Progenitor cell of endocrine pancreas (in vitro differentiated cells): ENCODE measurements around the gene RTN4. TPM values are rescaled to one million over a fixed set of nuclear protein-coding genes. Genes with fewer than 3 reads are reported as not detected.
A peak's percentile ranks its signal among the peaks of the same experiment; 100 is the strongest.

Experiments used
- DNase-seq: peaks from one replicate; pipeline ENCODE4 v3.0.0; 2021; ENCODE audit warnings: low spot score; ENCODE audit not compliant: unreplicated experiment
- H3K27ac Mint-ChIP-seq: 2 replicates; pipeline ENCODE4 v1.8.0; 2021; ENCODE audit warnings: mild to moderate bottlenecking, moderate library complexity, mixed read lengths
- H3K27me3 Mint-ChIP-seq: 2 replicates; pipeline ENCODE4 v1.8.0; 2021; ENCODE audit warnings: mixed read lengths
- H3K36me3 Mint-ChIP-seq: 2 replicates; pipeline ENCODE4 v1.8.0; 2022; ENCODE audit warnings: mixed read lengths; ENCODE audit not compliant: insufficient read depth
- H3K4me1 Mint-ChIP-seq: 2 replicates; pipeline ENCODE4 v1.8.0; 2021; ENCODE audit warnings: low read depth, mixed read lengths
- H3K4me3 Mint-ChIP-seq: 2 replicates; pipeline ENCODE4 v1.8.0; 2021; ENCODE audit warnings: low read depth, mild to moderate bottlenecking, moderate library complexity, mixed read lengths
- H3K9me3 Mint-ChIP-seq: 2 replicates; pipeline ENCODE4 v1.8.0; 2021; ENCODE audit warnings: low read depth, mixed read lengths
- total RNA-seq: library from RNA; stranded (reverse); gene quantifications from 2 replicates; pipeline ENCODE4 v1.2.1, GENCODE V29; 2021
- TF ChIP-seq, protein P1 (sequence below): fragments of 200-600 bp; sonication (generic); IDR thresholded peaks from one replicate; pipeline ENCODE4 v1.5.0; 2021; ENCODE audit warnings: antibody characterized with exemption, mild to moderate bottlenecking; ENCODE audit not compliant: unreplicated experiment

Gene RTN4
- total RNA-seq, 1 donor from 2014 or later = 246 TPM

DNA sequence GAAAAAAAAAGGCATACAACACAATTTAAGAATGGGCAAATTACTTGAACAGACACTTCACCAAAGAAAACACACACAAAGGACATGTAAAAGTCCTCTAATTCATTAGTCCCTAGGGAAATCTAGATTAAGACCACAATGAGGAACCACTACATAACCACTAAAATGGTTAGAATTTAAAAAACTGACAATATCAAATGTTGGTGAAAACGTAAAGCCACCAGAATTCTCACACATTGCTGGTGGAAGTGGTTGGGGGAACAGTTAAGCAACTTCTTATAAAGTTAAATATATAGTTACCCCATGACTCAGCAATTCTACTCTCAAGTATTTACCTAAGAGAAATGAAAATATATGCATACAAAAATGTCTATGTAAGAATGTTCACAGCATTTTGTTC is 11.8 kb downstream of the RTN4 start:
- Mint-ChIP-seq H3K4me1 (peaks cover 10% of the 10 kb centered on the region), H3K36me3 (peaks cover 18% of the 10 kb centered on the region), H3K27ac (peak overlapping the region; percentile 7), H3K27me3 (no peaks in the 10 kb centered on the region), H3K4me3 (no peak overlapping the region), H3K9me3 (peaks cover 18% of the 10 kb centered on the region)
- TF ChIP-seq, protein P1, sequence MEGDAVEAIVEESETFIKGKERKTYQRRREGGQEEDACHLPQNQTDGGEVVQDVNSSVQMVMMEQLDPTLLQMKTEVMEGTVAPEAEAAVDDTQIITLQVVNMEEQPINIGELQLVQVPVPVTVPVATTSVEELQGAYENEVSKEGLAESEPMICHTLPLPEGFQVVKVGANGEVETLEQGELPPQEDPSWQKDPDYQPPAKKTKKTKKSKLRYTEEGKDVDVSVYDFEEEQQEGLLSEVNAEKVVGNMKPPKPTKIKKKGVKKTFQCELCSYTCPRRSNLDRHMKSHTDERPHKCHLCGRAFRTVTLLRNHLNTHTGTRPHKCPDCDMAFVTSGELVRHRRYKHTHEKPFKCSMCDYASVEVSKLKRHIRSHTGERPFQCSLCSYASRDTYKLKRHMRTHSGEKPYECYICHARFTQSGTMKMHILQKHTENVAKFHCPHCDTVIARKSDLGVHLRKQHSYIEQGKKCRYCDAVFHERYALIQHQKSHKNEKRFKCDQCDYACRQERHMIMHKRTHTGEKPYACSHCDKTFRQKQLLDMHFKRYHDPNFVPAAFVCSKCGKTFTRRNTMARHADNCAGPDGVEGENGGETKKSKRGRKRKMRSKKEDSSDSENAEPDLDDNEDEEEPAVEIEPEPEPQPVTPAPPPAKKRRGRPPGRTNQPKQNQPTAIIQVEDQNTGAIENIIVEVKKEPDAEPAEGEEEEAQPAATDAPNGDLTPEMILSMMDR = no peak
- no peak for DNase-seq

DNA sequence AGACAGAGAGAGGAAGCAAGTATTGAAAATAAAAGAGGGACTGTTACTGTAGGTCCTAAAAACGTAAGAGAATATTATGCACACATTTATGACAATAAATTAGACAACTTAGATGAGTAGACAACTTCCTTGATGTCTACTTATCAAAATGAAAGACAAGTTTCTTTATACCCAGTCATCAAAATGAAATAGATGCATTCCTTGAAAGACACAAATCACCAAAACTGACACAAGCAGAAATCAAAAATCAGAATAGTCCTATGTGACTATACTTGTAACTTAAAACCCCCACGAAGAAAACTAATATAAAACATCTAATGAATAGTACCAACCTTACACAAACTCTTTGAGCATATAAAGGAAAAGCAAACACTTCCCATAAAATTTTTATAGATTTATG is 14.5 kb downstream of the RTN4 start:
- peaks cover 18% of the 10 kb centered on the region for H3K36me3 Mint-ChIP-seq
- peaks cover 18% of the 10 kb centered on the region for H3K9me3 Mint-ChIP-seq
- no peak overlapping the region for H3K4me3 Mint-ChIP-seq
- DNase-seq = no peak
- TF ChIP-seq, protein P1 = no peak
- H3K4me1 Mint-ChIP-seq = peaks cover 11% of the 10 kb centered on the region
- no peaks in the 10 kb centered on the region for H3K27me3 Mint-ChIP-seq
- H3K27ac Mint-ChIP-seq = no peak overlapping the region

DNA sequence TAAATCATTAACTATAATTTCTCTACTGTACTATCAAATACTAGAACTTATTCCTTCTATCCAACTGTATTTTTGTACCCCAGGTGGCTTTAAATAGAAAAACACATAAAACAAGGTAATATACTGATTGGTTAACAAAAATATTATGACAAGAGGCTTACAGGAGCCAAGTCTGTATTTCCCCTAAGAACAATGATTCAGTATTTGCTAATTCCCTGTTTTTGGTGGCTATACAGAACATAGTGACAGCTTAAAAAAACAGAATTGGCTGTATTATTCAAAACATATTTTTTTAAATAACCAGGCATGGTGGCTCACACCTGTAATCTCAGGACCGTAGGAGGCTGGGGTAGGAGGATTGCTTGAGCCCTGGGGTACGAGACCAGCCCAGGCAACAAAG is 16.3 kb downstream of the RTN4 start:
- Mint-ChIP-seq H3K27me3 (no peaks in the 10 kb centered on the region), H3K4me3 (no peak overlapping the region), H3K4me1 (peaks cover 9% of the 10 kb centered on the region), H3K9me3 (peaks cover 14% of the 10 kb centered on the region), H3K27ac (no peak overlapping the region), H3K36me3 (peaks cover 14% of the 10 kb centered on the region)
- no peak for DNase-seq
- TF ChIP-seq, protein P1 = no peak

DNA sequence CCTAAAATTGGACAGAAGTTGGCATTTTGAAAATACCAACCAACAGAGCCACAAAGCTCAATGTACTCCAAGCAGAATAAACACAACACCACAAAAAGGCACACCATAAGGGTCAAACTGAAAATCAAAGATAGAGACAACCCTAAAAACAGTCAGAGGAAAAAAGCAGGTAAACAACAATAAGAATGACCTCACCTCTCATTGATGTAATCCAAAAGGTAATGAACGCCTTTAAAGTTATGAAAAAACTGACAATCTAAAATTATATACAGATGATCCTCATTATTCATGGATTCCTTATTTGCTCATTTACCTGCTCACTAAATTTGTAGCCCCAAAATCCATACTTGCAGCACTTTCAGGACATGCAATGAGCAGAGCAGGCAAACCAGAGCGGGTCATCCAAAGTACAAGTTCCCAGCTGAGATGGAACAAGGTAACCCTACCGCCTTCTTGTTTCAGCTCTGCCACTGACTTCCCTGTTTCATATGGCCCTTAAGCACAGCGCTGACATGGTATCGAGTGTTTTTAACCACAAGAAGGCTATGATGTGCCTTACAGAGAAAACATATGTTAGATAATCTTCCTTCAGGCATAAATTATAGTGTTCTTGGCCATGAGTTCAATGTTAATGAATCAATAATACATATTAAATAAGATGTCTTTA is 17.0 kb downstream of the RTN4 start:
- Mint-ChIP-seq H3K4me1 (peaks cover 12% of the 10 kb centered on the region), H3K9me3 (peaks cover 12% of the 10 kb centered on the region)
- TF ChIP-seq, protein P1 = no peak

DNA sequence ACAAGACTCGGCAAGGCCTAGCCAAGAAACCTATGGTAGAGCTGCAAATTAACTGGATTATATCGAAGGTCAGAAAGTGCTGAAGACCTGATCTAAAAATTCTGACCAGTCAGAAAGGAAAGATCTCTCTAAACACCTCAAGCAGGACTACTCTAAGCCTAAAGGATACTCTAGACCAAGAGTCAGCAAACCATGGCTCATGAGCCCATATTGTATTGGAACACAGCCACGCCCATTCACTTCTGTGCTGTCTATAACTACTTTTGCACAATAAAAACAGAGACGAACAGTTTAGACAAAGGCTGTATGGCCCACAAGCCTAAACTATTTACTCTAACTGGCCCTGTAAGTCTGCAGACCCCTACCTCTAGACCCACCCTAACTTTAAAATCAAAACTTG is 18.7 kb downstream of the RTN4 start:
- peaks cover 12% of the 10 kb centered on the region for H3K4me1 Mint-ChIP-seq
- H3K27ac Mint-ChIP-seq = no peak overlapping the region
- H3K9me3 Mint-ChIP-seq = peaks cover 9% of the 10 kb centered on the region
- H3K27me3 Mint-ChIP-seq = no peaks in the 10 kb centered on the region
- TF ChIP-seq, protein P1 = no peak
- no peak for DNase-seq
- peaks cover 6% of the 10 kb centered on the region for H3K36me3 Mint-ChIP-seq
- no peak overlapping the region for H3K4me3 Mint-ChIP-seq

More for the DNA sequence above, 17.0 kb downstream of the RTN4 start:
- no peaks in the 10 kb centered on the region for H3K27me3 Mint-ChIP-seq
- H3K4me3 Mint-ChIP-seq = no peak overlapping the region
- no peak for DNase-seq
- no peak overlapping the region for H3K27ac Mint-ChIP-seq
- H3K36me3 Mint-ChIP-seq = peaks cover 11% of the 10 kb centered on the region
